IPS DF 6.9 (cell line): ENCODE results near the gene CCNI.

Source experiments
- DNase-seq: peaks from one replicate; pipeline ENCODE4 v3.0.0-alpha.2; 2013; ENCODE audit warnings: low read depth, low spot score
- H3K27ac ChIP-seq: one replicate; pipeline ENCODE4 v1.5.1; 2013; ENCODE audit warnings: low read length, control low read depth
- H3K27me3 ChIP-seq: 2 replicates; pipeline ENCODE4 v1.6.1; 2013; ENCODE audit warnings: mild to moderate bottlenecking, low read length; ENCODE audit not compliant: control insufficient read depth, insufficient read depth
- H3K36me3 ChIP-seq: 2 replicates; pipeline ENCODE4 v1.6.1; 2013; ENCODE audit warnings: low read length; ENCODE audit not compliant: control insufficient read depth, insufficient read depth
- H3K4me1 ChIP-seq: 2 replicates; pipeline ENCODE4 v1.6.1; 2013; ENCODE audit warnings: low read length; ENCODE audit not compliant: control insufficient read depth, insufficient read depth
- H3K4me3 ChIP-seq: 2 replicates; pipeline ENCODE4 v1.5.1; 2013; ENCODE audit warnings: mild to moderate bottlenecking, low read length
- H3K9me3 ChIP-seq: 2 replicates; pipeline ENCODE4 v1.6.1; 2013; ENCODE audit warnings: low read length, inconsistent platforms; ENCODE audit not compliant: control insufficient read depth, insufficient read depth
- WGBS: extraction: QIAGEN DNeasy Blood & Tissue Kit; methylation state at CpG from one replicate; pipeline ENCODE4 v1.1.7; 2013; ENCODE audit warnings: mixed read lengths, missing lambda C conversion rate; ENCODE audit not compliant: insufficient read length, insufficient coverage; 5-methylcytosine and 5-hydroxymethylcytosine counted together

CCNI gene

GRCh38 chr4:77075869-77076799, at the start of gene CCNI:
TSS of gene CCNI (minus strand) at chr4:77075989. CDS start at chr4:77066362, 9,627 bp downstream.
- Histone ChIP-seq H3K36me3 (no peaks in the 10 kb centered on the region), H3K27me3 (no peaks in the 10 kb centered on the region), H3K9me3 (no peaks in the 10 kb centered on the region), H3K27ac (no peak within 1 kb of the TSS), H3K4me3 (peak within 1 kb of the TSS; percentile 90), H3K4me1 (0 out of 2 replicates have a peak, but pooled peaks cover 1% of the 10 kb centered on the region)
- no CpG with 5 or more reads among the region's 54 CpGs for WGBS
- DNase-seq = peak; percentile 94

DNA sequence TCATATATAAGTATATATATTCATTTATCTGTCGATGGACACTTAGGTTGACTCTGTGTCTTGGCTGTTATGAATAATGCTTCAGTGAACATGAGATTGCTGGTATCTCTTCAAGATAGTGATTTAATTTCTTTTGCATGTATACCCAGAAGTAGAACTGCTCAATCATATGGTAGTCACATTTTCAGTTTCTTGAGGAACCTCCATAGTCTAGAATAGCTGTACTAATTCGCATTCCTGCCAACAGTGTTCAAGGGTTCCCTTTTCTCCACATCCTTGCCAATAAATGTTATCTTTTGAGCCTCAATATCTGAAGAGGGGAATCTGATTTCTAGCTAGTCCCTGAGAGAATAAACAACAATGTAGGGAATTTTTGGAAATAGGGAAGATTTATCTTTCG, 48.8 kb upstream of the CCNI start:
- Histone ChIP-seq H3K27me3 (no peaks in the 10 kb centered on the region), H3K4me3 (no peak overlapping the region), H3K9me3 (no peaks in the 10 kb centered on the region), H3K4me1 (no peaks in the 10 kb centered on the region), H3K36me3 (no peaks in the 10 kb centered on the region), H3K27ac (no peak overlapping the region)
- DNase-seq = no peak
- WGBS = no CpG with 5 or more reads among the region's 3 CpGs

DNA sequence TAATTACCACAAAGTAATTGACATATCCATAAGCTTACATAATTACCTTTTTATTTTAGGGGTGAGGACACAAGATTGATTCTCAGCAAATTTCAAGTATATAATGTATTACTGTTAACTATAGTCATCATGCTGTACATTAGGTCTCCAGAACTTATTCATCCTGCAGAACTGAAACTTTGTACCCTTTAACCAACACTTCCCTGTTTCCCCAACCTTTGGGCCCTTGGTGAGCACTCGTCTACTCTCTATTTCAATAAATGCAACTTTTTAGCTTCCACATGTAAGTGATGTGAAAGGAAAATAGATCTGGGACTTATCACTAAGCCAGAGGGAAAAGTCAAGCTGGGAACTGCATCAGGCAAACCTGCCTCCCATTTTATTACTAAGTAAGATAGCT, 47.6 kb upstream of the CCNI start:
- Histone ChIP-seq H3K36me3 (no peaks in the 10 kb centered on the region), H3K27ac (no peak overlapping the region), H3K9me3 (no peaks in the 10 kb centered on the region), H3K27me3 (no peaks in the 10 kb centered on the region), H3K4me1 (no peaks in the 10 kb centered on the region), H3K4me3 (no peak overlapping the region)
- no peak for DNase-seq
- WGBS = no CpG with 5 or more reads among the region's 1 CpG

DNA sequence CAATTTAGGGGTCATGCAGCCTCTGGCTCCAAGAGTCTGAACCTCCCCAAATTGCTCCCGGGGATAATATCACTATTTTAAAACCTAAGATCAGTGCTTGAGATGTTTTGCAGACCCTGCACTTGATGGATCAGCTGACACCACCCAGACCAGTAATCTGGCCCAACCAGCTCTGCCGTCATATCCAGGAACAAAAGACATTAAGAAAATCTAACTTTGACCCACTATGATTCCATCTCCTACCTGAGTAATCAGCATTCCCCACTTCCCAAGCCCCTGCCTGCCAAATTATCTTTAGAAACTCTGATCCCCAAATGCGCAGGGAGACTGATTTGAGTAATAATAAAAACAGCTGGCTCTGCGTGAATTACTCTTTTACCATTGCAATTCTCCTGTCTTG, 46.9 kb upstream of the CCNI start:
- DNase-seq = no peak

GRCh38 chr4:77121736-77122240, 46.0 kb upstream of the CCNI start:
- no peak overlapping the region for H3K4me3 ChIP-seq

More for the DNA sequence above, 46.9 kb upstream of the CCNI start:
- H3K4me1 ChIP-seq = no peaks in the 10 kb centered on the region
- H3K9me3 ChIP-seq = no peaks in the 10 kb centered on the region
- no peaks in the 10 kb centered on the region for H3K27me3 ChIP-seq
- no peak overlapping the region for H3K4me3 ChIP-seq
- H3K36me3 ChIP-seq = no peaks in the 10 kb centered on the region
- no CpG with 5 or more reads among the region's 4 CpGs for WGBS
- H3K27ac ChIP-seq = no peak overlapping the region

DNA sequence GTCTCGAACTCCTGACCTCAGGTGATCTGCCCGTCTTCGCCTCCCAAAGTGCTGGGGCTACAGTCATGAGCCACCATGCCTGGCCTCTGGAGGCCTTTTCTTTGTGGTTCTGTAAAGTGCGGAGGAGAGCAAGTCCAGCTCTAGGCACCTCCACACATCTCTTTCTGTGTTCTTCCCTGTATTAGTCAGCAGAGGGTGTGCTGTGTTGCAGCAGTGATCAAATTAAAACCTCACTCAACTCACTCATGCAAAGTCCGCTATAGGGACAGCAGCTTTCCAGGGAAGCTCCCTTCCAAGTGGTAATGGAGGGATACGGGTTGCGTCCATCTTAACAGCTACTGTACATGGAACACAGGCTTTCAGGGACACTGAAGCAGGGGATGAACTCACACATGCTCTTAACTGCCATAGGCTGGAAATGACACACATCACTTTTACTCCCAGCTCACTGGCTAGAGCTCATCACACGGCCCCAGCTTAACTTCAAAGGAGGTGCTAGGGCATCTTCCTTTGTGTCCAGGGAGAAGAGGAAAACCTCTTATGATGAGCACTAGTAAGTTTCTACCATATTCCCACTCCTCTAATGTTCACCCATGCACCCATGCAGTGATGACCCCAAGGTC, 45.2 kb upstream of the CCNI start:
- no peaks in the 10 kb centered on the region for H3K9me3 ChIP-seq
- no peaks in the 10 kb centered on the region for H3K36me3 ChIP-seq
- H3K4me3 ChIP-seq = no peak overlapping the region
- no peak for DNase-seq
- H3K27me3 ChIP-seq = no peaks in the 10 kb centered on the region
- WGBS = no CpG with 5 or more reads among the region's 8 CpGs
- no peaks in the 10 kb centered on the region for H3K4me1 ChIP-seq
- H3K27ac ChIP-seq = no peak overlapping the region

More at GRCh38 chr4:77121736-77122240, 46.0 kb upstream of the CCNI start:
- no peak for DNase-seq
- Histone ChIP-seq H3K9me3 (no peaks in the 10 kb centered on the region), H3K27me3 (no peaks in the 10 kb centered on the region), H3K36me3 (no peaks in the 10 kb centered on the region), H3K4me1 (no peaks in the 10 kb centered on the region), H3K27ac (no peak overlapping the region)
- no CpG with 5 or more reads among the region's 5 CpGs for WGBS

DNA sequence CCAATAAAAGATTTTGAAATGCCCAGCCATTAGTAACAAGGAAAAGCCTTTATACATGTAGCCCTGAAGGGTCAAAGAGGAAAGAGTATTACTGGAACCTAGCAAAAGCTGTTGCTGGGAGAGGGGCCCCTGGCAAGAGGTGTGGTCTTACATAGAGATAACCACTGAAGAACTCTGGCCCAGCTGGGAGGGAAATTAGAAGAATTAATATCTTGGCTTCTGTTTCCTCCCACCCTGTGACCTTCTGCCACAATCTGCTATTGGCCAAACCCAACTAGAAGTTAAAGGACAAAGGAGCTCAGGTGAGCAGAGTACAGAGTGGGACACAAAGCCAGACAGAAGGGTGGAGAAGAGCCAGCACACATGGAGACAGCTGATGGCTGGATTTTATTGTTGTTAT, 41.9 kb upstream of the CCNI start:
- Histone ChIP-seq H3K27me3 (no peaks in the 10 kb centered on the region), H3K4me1 (no peaks in the 10 kb centered on the region), H3K9me3 (no peaks in the 10 kb centered on the region), H3K4me3 (no peak overlapping the region), H3K27ac (no peak overlapping the region), H3K36me3 (no peaks in the 10 kb centered on the region)
- no peak for DNase-seq

DNA sequence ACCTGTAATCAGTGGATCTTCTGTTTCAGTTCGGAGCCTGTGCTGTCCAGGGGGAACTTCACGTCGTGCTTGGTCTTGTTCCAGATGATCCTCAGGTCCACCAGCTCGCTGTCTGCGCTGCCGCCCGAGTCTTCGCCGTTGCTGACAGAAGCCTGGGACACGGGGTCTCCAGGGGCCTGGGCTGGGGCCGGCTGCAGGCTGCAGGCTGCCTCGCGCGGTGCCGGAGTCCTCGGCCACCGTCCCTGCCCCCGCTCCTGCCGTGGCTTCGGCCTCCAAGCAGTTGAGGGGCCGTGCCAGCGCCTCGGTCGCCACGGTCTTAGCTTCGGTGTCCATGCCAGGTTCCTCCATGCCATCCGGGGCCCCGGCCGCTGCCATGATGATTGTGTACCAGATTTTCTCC, 37.3 kb upstream of the CCNI start:
- no peaks in the 10 kb centered on the region for H3K36me3 ChIP-seq
- no peaks in the 10 kb centered on the region for H3K4me1 ChIP-seq
- no peak for DNase-seq
- no peaks in the 10 kb centered on the region for H3K9me3 ChIP-seq
- H3K27ac ChIP-seq = no peak overlapping the region
- no peak overlapping the region for H3K4me3 ChIP-seq
- H3K27me3 ChIP-seq = no peaks in the 10 kb centered on the region
- WGBS = no CpG with 5 or more reads among the region's 29 CpGs

GRCh38 chr4:77110730-77111129, 34.9 kb upstream of the CCNI start:
- no CpG with 5 or more reads among the region's 1 CpG for WGBS
- Histone ChIP-seq H3K4me1 (no peaks in the 10 kb centered on the region), H3K9me3 (no peaks in the 10 kb centered on the region), H3K4me3 (no peak overlapping the region), H3K36me3 (no peaks in the 10 kb centered on the region), H3K27me3 (no peaks in the 10 kb centered on the region), H3K27ac (no peak overlapping the region)
- DNase-seq = no peak

DNA sequence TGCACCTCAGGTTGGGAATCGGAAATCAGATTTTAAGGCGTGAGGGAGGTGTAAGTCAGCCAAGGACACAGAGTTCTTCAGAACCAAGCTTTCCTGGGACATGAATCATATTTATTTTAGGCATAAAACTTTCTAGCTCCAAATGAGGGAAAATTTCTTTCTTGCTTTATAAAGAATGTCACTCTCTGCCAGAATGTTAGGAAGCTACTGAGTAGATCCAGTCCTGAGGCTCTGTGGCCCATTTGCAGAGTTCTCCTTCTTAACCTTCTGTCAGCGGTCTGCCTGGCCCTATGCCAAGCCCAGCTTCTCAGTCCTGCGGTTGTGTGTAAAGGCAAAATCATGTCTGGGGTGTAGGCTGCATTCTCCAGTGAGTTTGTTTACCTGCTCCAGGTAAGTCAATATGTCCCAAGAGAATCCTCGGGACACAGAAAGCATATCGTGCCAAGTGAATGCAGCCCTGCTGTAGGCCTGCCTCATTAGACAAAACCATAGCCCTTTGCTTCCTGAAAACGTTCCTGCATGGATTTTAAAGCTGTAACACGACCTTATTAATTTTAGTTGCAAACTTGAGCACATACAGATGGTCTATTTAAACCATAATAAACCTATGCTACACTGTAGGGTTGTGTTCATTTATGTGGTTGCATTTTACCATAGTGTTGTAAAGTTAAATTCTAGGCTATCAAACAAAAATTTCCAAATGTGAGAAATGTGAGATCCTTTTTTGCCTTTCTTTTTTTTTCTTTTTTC, 29.2 kb upstream of the CCNI start:
- H3K27me3 ChIP-seq = no peaks in the 10 kb centered on the region
- H3K4me1 ChIP-seq = no peaks in the 10 kb centered on the region
- H3K27ac ChIP-seq = no peak overlapping the region
- DNase-seq = no peak
- H3K4me3 ChIP-seq = no peak overlapping the region
- no peaks in the 10 kb centered on the region for H3K9me3 ChIP-seq
- WGBS = no CpG with 5 or more reads among the region's 8 CpGs
- no peaks in the 10 kb centered on the region for H3K36me3 ChIP-seq
